ENCODE data around the gene CCDC83.
"Not testable (repeated sequence)": the region's sequence is repeated elsewhere in the genome, so short reads cannot be mapped to it uniquely, and the experiment has no call there.

The CCDC83 gene

DNA sequence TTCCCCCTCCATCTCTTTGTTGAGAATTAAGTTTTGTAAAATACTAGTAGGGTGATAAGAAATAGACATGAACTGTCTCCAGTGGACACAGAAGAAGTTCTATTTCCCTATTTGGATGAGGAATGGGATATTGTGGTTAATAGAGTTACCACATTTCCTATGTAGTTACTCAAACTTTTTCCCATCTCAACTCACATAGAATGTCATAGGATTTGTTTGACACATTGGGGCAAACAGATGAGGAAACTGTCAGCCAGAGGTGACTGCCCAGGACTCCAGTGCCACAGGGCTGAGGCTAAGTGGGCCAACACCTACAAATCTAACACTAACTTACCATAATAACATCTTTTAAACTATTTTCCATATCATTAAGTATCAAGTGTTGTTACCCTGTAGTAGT, 58.3 kb downstream of the CCDC83 start:
- in situ Hi-C loops (cut with HindIII; ENCODE audit: low sequenced_read_pairs), result no loop called here
- no peak for DNase-seq (ENCODE audit: low read depth, low spot score)
- TF ChIP-seq, protein P1, sequence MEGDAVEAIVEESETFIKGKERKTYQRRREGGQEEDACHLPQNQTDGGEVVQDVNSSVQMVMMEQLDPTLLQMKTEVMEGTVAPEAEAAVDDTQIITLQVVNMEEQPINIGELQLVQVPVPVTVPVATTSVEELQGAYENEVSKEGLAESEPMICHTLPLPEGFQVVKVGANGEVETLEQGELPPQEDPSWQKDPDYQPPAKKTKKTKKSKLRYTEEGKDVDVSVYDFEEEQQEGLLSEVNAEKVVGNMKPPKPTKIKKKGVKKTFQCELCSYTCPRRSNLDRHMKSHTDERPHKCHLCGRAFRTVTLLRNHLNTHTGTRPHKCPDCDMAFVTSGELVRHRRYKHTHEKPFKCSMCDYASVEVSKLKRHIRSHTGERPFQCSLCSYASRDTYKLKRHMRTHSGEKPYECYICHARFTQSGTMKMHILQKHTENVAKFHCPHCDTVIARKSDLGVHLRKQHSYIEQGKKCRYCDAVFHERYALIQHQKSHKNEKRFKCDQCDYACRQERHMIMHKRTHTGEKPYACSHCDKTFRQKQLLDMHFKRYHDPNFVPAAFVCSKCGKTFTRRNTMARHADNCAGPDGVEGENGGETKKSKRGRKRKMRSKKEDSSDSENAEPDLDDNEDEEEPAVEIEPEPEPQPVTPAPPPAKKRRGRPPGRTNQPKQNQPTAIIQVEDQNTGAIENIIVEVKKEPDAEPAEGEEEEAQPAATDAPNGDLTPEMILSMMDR (IDR thresholded peaks at IDR 0.05; ENCODE audit: low read depth, low read length), result no peak
- no peak overlapping the region for H3K4me3 ChIP-seq (ENCODE audit: low read depth, low read length)

DNA sequence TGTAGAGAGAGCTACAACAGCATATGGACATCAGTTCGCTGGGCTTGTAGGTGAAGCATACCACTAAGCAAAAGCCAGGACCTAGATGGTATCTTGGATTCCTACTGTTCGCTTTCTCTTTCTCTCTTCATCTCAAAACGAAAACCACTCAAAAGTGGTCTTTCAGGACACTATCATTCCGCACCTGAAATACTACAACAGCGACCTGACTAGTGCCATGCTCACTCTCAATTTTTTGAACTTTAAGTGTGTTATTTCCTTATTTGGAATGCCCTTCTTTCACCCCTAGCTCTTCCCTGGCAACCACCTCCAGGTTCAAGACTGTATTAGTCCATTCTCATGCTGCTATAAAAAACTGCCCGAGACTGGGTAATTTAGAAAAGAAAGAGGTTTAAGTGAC, 59.2 kb downstream of the CCDC83 start:
- DNase-seq (ENCODE audit: low read depth, low spot score), result no peak
- in situ Hi-C loops (cut with HindIII; ENCODE audit: low sequenced_read_pairs), result no loop called here
- H3K4me3 ChIP-seq (ENCODE audit: low read depth, low read length), result no peak overlapping the region
- TF ChIP-seq, protein P1 (IDR thresholded peaks at IDR 0.05; ENCODE audit: low read depth, low read length), result no peak

DNA sequence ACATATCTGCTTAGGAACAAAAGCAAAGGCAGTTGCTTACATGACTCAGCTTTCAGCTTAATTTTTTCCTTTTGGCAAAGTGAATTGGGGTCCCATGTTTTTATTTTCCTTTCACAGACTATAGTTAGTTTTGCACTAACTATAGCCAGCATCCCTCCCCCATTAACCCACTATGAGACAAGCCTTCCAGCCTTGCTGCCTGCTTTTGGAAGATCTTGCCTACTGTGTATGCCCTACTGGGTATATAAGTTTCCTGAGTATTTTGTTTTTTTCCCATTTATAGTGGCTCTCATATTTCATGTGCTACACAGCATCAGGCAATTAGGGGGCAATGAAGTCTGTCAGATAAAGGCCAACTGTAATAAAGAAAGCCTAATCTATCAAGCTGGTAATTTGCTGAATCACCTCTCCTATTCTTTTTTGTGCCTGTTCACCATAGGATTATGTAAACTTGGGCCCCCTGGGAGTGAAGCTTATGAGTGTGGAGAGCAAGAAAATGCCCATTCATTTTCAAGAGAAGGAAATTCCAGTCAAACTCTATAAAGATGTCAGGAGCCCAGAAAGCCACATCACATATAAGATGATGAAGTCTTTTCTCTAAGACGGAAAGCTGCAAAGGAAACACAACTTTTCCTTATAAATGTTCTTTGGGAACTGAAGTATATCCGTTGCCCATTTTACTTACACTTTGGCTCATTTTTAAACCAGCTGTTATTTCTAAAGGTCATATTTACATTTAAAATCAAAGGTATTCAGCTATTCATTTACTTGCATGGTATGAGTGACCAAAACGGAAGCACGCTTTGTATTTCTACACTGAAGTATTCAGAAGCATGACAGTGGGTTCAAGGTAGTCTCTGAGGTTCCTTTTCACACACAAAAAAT, 64.0 kb downstream of the CCDC83 start:
- TF ChIP-seq, protein P1 (IDR thresholded peaks at IDR 0.05; ENCODE audit: low read depth, low read length), result no peak
- H3K4me3 ChIP-seq (ENCODE audit: low read depth, low read length), result no peak overlapping the region
- DNase-seq (ENCODE audit: low read depth, low spot score), result peak; percentile 9
- in situ Hi-C loops (cut with HindIII; ENCODE audit: low sequenced_read_pairs), result no loop called here

DNA sequence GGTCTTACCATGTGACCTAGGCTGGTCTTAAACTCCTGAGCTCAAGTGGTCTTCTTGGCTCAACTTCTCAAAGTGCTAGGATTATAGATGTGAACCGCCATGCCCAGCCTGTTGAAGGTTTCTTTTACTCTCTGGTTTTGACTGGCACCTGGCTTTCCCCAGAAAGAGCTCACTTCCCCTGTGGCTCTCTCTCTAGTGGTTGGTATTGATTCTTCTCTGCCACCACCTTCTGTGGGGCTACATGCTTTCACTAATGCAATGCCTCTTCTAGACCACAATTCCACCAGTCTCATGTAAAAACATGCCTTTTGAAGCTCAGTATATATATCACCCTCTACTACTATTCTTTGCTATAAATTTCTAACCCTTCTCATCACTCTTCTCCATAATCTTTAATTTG, 67.2 kb downstream of the CCDC83 start:
- TF ChIP-seq, protein P1 (IDR thresholded peaks at IDR 0.05; ENCODE audit: low read depth, low read length), result no peak
- in situ Hi-C loops (cut with HindIII; ENCODE audit: low sequenced_read_pairs), result no loop called here
- no peak overlapping the region for H3K4me3 ChIP-seq (ENCODE audit: low read depth, low read length)
- DNase-seq (ENCODE audit: low read depth, low spot score), result no peak

DNA sequence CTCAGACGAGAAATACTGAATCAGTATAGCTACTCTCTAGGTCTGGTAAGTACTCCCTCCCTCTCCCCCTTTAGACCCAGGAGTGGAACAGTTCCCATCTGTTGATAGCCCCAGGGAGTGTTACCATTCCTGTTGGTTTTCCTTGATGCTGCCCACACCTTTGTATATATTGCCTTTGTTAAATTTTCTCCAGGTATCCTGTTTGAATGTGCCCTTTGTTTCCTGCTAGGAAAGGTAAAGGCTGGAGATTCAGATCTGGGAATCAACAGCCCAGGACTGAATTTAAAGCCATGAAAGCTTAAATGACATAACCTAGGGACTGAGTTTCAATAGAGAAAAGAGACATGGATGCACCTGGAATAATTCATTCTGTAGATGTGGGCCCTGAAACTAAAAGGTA, 68.3 kb downstream of the CCDC83 start:
- no peak for DNase-seq (ENCODE audit: low read depth, low spot score)
- in situ Hi-C loops (cut with HindIII; ENCODE audit: low sequenced_read_pairs), result no loop called here
- TF ChIP-seq, protein P1 (IDR thresholded peaks at IDR 0.05; ENCODE audit: low read depth, low read length), result no peak
- H3K4me3 ChIP-seq (ENCODE audit: low read depth, low read length), result no peak overlapping the region

DNA sequence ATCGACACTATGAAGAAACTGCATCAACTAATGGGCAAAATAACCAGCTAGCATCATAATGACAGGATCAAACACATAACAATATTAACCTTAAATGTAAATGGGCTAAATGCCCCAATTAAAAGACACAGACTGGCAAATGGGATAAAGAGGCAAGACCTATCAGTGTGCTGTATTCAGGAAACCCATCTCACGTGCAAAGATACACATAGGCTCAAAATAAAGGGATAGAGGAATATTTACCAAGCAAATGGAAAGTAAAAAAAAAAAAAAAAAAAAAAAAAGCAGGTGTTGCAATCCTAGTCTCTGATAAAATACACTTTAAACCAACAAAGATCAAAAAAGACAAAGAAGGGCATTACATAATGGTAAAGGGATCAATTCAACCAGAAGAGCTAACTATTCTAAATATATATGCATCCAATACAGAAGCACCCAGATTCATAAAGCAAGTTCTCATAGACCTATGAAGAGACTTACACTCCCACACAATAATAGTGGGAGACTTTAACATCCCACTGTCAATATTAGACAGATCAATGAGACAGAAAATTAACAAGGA, 71.6 kb downstream of the CCDC83 start:
- in situ Hi-C loops (cut with HindIII; ENCODE audit: low sequenced_read_pairs); DNase-seq (ENCODE audit: low read depth, low spot score); H3K4me3 ChIP-seq (ENCODE audit: low read depth, low read length): not testable (repeated sequence)

DNA sequence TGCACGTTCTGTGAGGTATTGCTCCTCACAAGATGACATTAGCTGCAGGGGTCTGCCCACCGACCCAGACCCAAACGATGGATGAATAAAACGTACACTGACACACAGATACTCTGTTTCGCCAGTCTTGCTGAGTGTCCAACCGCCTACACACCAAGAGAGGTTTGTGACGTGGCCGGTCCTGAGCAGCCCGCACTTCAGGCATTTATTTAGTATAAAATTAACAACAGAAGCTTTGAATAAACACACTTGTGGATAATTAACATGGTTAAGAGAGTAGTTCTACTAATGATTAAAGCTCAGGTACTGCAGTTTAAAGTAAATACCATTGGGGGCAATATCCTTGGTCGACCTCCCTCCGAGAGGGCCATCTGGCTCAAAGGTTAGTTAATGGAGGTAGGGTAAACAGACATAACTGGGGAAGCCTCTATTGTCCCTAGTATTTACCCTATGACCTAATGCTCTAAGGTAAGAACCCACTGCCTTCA, 75.7 kb downstream of the CCDC83 start:
- TF ChIP-seq, protein P1 (IDR thresholded peaks at IDR 0.05; ENCODE audit: low read depth, low read length), result no peak
- in situ Hi-C loops (cut with HindIII; ENCODE audit: low sequenced_read_pairs), result no loop called here
- DNase-seq (ENCODE audit: low read depth, low spot score), result no peak
- no peak overlapping the region for H3K4me3 ChIP-seq (ENCODE audit: low read depth, low read length)
